Nephron progenitor cell (in vitro differentiated cells): ENCODE measurements around the gene MOCOS.

Source experiments
- DNase-seq: peaks from one replicate; pipeline ENCODE4 v3.0.0; 2021
- H3K27ac Mint-ChIP-seq: 2 replicates; pipeline ENCODE4 v1.8.0; 2021; ENCODE audit warnings: mild to moderate bottlenecking, moderate library complexity, mixed read lengths
- H3K27me3 Mint-ChIP-seq: 2 replicates; pipeline ENCODE4 v1.8.0; 2021; ENCODE audit warnings: mild to moderate bottlenecking, low read depth, mixed read lengths; ENCODE audit not compliant: poor library complexity
- H3K36me3 Mint-ChIP-seq: 2 replicates; pipeline ENCODE4 v1.8.0; 2021; ENCODE audit warnings: low read depth, mixed read lengths
- H3K4me1 Mint-ChIP-seq: 2 replicates; pipeline ENCODE4 v1.8.0; 2021; ENCODE audit warnings: mixed read lengths
- H3K4me3 Mint-ChIP-seq: 2 replicates; pipeline ENCODE4 v1.8.0; 2021; ENCODE audit warnings: mild to moderate bottlenecking, moderate library complexity, mixed read lengths
- H3K9me3 Mint-ChIP-seq: 2 replicates; pipeline ENCODE4 v1.8.0; 2021; ENCODE audit warnings: mild to moderate bottlenecking, moderate library complexity, mixed read lengths
- TF ChIP-seq, protein P1 (sequence below): fragments of 200-600 bp; sonication (generic); IDR thresholded peaks from 2 replicates; pipeline ENCODE4 v1.5.0; 2021; ENCODE audit warnings: antibody characterized with exemption

MOCOS gene

GRCh38 chr18:36308711-36309435 is 121.6 kb downstream of the MOCOS start:
- no peak overlapping the region for H3K27ac Mint-ChIP-seq
- no peak overlapping the region for H3K4me3 Mint-ChIP-seq
- H3K9me3 Mint-ChIP-seq, result no peaks in the 10 kb centered on the region
- no peak for DNase-seq
- H3K27me3 Mint-ChIP-seq, result peaks cover 8% of the 10 kb centered on the region
- TF ChIP-seq, protein P1, sequence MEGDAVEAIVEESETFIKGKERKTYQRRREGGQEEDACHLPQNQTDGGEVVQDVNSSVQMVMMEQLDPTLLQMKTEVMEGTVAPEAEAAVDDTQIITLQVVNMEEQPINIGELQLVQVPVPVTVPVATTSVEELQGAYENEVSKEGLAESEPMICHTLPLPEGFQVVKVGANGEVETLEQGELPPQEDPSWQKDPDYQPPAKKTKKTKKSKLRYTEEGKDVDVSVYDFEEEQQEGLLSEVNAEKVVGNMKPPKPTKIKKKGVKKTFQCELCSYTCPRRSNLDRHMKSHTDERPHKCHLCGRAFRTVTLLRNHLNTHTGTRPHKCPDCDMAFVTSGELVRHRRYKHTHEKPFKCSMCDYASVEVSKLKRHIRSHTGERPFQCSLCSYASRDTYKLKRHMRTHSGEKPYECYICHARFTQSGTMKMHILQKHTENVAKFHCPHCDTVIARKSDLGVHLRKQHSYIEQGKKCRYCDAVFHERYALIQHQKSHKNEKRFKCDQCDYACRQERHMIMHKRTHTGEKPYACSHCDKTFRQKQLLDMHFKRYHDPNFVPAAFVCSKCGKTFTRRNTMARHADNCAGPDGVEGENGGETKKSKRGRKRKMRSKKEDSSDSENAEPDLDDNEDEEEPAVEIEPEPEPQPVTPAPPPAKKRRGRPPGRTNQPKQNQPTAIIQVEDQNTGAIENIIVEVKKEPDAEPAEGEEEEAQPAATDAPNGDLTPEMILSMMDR, result no peak
- peaks cover 65% of the 10 kb centered on the region for H3K4me1 Mint-ChIP-seq
- H3K36me3 Mint-ChIP-seq, result no peaks in the 10 kb centered on the region

DNA sequence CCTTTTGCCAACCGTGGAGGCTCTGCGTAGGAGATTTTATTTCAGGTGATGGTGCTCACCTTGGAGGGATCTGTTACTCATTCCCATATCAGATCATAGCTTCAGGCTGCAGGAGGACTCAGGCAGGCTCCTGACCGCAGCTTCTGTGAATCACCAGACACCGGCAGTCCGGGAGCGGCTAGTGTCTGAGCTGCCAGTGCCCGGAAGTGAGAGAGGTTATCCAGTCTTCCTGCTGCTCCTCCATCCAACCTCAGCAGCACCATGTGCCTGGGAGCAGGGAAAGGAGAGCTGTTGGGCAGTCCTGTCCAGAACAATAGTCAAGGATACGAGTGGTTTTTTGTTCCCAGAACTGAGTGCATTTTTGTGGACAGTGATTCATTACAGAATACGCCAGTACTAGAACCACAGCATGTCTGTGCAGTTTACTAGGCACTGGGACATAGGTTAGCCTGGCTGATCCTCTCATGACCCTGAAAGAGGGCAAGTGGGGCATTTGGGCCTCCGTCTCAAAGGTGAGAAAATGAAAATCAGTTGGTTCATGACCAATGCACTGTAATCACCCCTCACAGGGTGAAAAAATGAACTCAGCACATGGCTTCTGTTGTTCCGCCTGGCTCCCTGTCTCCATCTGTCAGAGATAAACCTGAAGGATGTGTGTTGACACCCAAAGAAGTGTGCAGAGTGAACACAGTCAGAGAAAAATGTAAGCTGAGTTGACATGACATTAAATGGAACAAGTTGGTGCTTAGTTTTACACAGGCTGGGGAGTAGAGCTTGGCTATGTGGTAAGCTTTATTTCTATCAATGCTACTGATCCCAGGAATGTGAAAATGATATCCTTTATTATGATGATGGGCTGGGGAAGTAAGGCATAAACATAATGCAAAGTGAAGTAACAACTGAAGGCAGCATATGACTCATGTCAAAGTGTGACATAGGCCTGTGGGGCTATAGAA is 122.4 kb downstream of the MOCOS start:
- Mint-ChIP-seq H3K27me3 (peaks cover 8% of the 10 kb centered on the region), H3K36me3 (no peaks in the 10 kb centered on the region), H3K9me3 (no peaks in the 10 kb centered on the region), H3K4me3 (no peak overlapping the region), H3K27ac (no peak overlapping the region), H3K4me1 (peaks cover 64% of the 10 kb centered on the region)
- TF ChIP-seq, protein P1, result no peak
- DNase-seq, result no peak

DNA sequence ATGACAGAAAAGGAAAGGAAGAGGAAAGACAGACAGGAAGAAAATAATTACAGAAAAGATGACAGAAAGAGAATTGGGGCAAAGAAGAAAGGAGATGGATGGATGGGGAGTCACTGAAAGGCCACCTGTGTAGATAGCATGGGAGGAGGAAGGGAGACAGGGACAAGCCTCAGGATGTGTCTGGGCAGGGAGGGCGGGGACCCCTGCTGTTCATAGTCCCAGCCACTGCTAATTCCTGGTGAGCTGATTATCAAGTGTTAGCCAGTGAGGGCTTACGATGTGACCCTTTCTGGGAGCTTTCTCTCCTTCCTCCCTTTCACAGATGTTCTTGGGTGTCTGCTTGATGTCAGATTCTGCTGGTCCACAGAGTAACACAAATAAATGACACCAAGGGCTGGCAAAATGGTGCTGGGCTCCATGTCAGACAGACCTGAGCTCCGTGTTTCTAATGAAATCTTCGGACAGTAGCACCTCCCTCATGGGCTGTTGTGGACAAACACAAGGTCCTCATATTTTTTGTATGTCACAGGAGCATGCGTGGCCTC is 123.8 kb downstream of the MOCOS start:
- Mint-ChIP-seq H3K36me3 (no peaks in the 10 kb centered on the region), H3K27me3 (peaks cover 8% of the 10 kb centered on the region), H3K4me1 (peaks cover 65% of the 10 kb centered on the region), H3K27ac (no peak overlapping the region), H3K4me3 (no peak overlapping the region), H3K9me3 (no peaks in the 10 kb centered on the region)
- TF ChIP-seq, protein P1, result no peak
- no peak for DNase-seq

DNA sequence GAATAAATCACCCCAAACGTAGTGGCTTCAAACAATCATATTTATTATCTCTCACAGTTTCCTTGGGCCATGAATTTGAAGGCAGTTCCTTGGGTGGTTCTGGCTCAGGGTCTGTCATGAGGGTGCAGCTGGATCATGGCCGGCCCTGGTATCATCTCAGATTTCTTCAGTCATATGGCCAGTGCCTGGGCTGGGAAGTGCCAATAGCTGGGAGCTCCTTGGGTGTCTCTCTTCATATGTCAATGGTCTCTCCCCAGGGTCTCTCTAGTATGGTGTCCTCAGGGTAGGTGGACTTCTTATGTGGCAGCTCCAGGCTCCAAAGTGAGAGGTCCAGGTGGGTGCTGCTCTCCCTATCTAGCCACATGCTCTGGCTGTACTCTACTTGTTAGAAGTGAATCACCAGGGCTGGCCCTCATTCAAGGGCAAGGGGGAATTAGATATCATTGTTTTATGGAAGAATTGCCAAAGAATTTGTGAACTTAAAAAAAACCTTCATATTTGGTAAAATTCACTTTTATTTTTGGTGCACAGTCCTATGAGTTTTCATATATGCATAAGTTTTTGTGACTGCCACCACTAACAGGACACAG is 125.6 kb downstream of the MOCOS start:
- no peak overlapping the region for H3K4me3 Mint-ChIP-seq
- no peak for DNase-seq
- H3K4me1 Mint-ChIP-seq, result peaks cover 63% of the 10 kb centered on the region
- H3K27ac Mint-ChIP-seq, result no peak overlapping the region
- H3K36me3 Mint-ChIP-seq, result peaks cover 8% of the 10 kb centered on the region
- peaks cover 9% of the 10 kb centered on the region for H3K9me3 Mint-ChIP-seq
- H3K27me3 Mint-ChIP-seq, result peaks cover 8% of the 10 kb centered on the region
- TF ChIP-seq, protein P1, result no peak

DNA sequence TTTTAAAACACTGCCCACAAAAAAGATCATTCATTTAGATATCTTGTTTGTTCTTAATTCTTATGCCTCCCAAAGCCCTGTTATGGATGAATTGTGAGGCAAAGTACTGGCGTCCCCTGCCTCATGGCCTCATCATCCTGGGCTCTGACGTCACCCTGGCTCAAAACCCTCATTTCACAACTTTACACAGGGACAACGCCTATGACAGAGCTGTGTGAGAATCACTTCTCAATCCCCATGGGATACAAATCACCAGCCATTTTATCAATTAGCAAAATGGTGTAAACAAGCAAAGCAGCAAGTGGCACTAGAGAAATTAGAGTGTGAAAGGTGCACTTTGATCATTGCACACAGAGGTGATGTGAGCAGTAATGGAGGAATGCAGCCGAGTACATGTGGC is 126.8 kb downstream of the MOCOS start:
- H3K27me3 Mint-ChIP-seq, result peaks cover 8% of the 10 kb centered on the region
- TF ChIP-seq, protein P1, result no peak
- H3K4me1 Mint-ChIP-seq, result peaks cover 54% of the 10 kb centered on the region
- H3K9me3 Mint-ChIP-seq, result peaks cover 21% of the 10 kb centered on the region
- no peak overlapping the region for H3K4me3 Mint-ChIP-seq
- peaks cover 19% of the 10 kb centered on the region for H3K36me3 Mint-ChIP-seq
- H3K27ac Mint-ChIP-seq, result peak overlapping the region; percentile 54
- no peak for DNase-seq
